Fibroblast of skin of abdomen (primary cell): Measurements from ENCODE around the gene PCTP.

Experiments used
- DNase-seq: peaks from one replicate; pipeline ENCODE4 v3.0.0-alpha.2; 2013

Gene PCTP

GRCh38 chr17:55727920-55728319 is 22.9 kb upstream of the PCTP start:
- DNase-seq, result no peak

- no peak for DNase-seq
These were observed 22.5 kb upstream of the PCTP start for GRCh38 chr17:55728361-55728760.

GRCh38 chr17:55728833-55729232 is 22.0 kb upstream of the PCTP start:
- no peak for DNase-seq

GRCh38 chr17:55729484-55729883 is 21.4 kb upstream of the PCTP start:
- no peak for DNase-seq

DNA sequence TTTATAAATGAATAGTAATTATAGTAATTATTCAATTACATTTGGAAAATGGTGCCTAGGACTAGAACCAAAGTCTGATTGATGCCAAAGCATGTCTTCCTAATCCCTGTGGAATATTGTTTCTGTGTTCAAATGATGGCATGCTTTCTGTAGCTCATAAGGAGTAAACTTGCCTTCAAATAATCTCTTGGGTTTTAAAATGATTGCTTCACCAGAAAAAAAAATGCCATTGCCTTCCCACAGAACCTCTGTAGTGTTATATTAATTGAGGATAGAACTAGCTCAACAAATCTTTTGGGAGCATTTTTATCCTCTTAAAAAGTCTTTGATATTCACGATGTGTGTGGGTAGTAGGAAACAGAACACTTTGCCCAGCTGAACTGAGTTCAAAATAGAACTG is 20.5 kb upstream of the PCTP start:
- no peak for DNase-seq

DNA sequence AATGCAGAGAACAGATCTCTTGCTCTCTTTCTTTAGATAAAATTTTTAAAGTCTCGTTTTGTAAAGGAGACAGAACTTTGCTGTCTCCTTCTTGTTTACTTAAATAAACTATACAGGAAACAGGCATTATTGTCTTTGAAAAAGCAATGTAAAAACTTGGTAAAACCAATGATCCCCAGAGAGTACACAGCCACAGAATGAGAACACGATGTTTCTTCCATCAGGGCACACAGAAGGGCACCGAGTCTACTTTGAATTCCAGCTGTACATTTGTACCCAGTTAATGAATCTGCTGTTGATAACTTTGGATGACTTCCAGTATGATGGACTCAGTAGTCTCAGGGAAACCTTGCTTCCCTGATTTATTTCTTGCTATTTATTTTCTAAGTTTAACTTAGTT is 20.0 kb upstream of the PCTP start:
- DNase-seq, result no peak

- no peak for DNase-seq
These were observed 19.1 kb upstream of the PCTP start for GRCh38 chr17:55731586-55732250.

DNA sequence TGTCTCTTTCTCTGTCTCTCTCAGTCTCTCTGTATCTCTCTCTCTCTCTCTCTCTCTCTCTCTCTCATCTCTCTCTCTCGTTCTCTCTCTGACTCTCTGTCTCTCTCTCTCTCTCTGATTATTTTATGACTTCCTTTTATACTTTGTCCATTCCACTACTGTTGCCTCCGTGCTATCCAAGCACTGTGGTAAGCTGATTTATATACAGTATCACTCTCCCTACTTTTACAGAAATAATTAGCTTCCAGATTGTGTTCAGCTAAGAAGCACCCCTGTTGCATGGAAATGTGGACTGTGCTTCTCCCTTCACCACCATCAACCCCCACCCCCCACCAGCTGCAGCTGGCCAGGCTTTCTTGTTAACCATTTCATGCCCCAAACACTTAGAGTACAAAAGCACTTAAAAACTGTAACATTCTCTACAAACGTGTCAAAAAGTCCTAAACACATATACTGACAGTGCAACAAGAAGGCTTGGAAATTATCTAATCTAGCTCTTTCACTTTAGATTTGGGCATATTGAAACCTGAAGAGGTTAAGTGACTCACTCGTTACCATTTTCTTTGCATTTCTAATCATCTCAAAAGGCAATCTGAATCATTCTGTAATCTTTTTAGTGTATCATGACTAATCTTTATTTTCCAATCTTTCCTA is 16.6 kb upstream of the PCTP start:
- DNase-seq, result peak; percentile 30

- DNase-seq, result peak; percentile 57
These were observed 15.0 kb upstream of the PCTP start for GRCh38 chr17:55735731-55736405.

- no peak for DNase-seq
These were observed 12.8 kb upstream of the PCTP start for GRCh38 chr17:55737976-55738501.

GRCh38 chr17:55740511-55741355 is 10.1 kb upstream of the PCTP start:
- DNase-seq, result no peak

GRCh38 chr17:55741356-55741700 is 9.5 kb upstream of the PCTP start:
- no peak for DNase-seq

- no peak for DNase-seq
These were observed 8.4 kb upstream of the PCTP start for GRCh38 chr17:55742272-55743102.

- no peak for DNase-seq
These were observed 7.7 kb upstream of the PCTP start for GRCh38 chr17:55743103-55743679.

- DNase-seq, result no peak
These were observed 5.6 kb upstream of the PCTP start for GRCh38 chr17:55745258-55745657.

DNA sequence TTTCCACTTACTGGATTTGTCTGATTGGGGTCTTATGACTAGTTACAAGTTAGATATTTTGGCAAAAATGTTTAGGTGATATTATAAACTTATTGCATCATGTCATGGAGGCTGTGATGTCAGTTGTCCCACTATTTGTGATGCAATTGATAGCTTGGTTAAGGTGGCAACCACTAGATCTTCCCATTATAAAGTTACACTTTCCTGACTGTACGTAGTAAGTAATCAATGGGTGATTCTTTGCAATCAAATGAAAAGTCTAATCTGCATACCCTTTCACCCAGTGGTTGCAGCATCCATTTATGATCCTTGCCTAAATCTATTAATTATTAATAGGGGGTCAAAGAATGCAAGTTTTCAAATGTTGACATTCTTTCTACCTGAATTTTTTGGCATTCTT is 4.4 kb upstream of the PCTP start:
- DNase-seq, result no peak

GRCh38 chr17:55747209-55747608 is 3.6 kb upstream of the PCTP start:
- no peak for DNase-seq

- no peak for DNase-seq
These were observed 2.0 kb upstream of the PCTP start for GRCh38 chr17:55748841-55749240.

GRCh38 chr17:55749985-55750384 is 866 bp upstream of the PCTP start:
- DNase-seq, result no peak

DNA sequence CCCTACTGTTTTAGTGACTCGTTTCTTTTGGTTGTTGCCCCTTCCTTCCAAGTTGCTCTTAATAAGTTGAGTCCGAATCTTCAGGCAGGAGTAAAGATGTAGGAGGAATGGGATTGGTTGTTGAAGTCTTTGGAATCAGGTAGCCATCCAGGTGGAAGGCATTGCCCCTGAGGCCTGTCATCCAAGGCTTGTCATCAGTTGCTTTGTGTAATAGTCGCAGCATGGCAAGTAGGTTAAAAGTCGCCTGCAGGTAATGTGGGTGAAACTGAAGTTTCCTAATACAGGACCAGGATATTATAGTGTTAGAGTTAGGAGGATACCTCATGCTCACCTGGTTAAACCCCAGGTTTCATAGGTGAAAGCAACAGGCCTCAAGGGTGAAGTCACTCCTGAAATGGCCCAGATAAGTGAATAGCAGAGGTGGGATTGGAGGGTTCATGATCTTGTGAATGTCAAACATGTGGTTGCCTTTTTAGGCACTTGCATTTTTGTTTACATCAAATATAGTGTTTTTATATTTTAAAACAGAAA is 934 bp downstream of the PCTP start:
- no peak for DNase-seq

DNA sequence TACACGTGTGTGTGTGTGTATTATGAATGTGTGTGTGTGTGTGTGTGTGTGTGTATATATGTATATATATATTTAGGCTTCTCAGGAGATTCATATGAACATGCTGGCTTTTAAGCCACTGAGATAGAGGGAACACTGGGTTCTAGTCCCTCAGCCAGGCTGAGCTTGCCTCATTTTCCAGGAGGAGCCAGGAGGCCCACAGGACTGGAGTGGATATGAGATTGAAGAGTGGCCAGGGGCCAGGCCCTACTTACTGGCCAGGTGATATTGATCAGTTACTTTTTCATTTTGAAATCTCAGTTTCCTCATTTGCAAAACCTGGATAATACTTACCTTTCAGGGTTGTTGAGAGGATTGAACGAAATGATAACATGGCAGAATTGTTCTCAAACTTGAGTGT is 5.8 kb downstream of the PCTP start:
- DNase-seq, result no peak
